ENCODE results near the gene UTRN.

- TF ChIP-seq CTCF (IDR thresholded peaks at IDR 0.05) (no peak), ZFX (IDR thresholded peaks at IDR 0.05; ENCODE audit: borderline replicate concordance) (no peak)
Observed at GRCh38 chr6:144252259-144252658, 32.9 kb upstream of the UTRN start.
